Parathyroid adenoma (tissue), 2 donors: ENCODE data around the gene RAB14.

ENCODE experiments used
- H2AFZ ChIP-seq: fragments of 300-600 bp; sonication (generic); one replicate; pipeline ENCODE4 v1.7.0; 2017; ENCODE audit warnings: antibody characterized with exemption, mild to moderate bottlenecking
- H3K27ac ChIP-seq: fragments of 300-600 bp; sonication (generic); one replicate; pipeline ENCODE4 v1.7.0; 2017
- H3K27me3 ChIP-seq: fragments of 300-600 bp; sonication (generic); one replicate; pipeline ENCODE4 v1.7.0; 2017; ENCODE audit warnings: low read length; ENCODE audit not compliant: control insufficient read depth, insufficient read depth
- H3K36me3 ChIP-seq: fragments of 300-600 bp; sonication (generic); one replicate; pipeline ENCODE4 v1.7.0; 2017; ENCODE audit warnings: low read length; ENCODE audit not compliant: control insufficient read depth, insufficient read depth
- H3K4me1 ChIP-seq: fragments of 300-600 bp; sonication (generic); one replicate; pipeline ENCODE4 v1.7.0; 2017; ENCODE audit warnings: control low read depth
- H3K4me2 ChIP-seq: fragments of 300-600 bp; sonication (generic); one replicate; pipeline ENCODE4 v1.7.0; 2017; ENCODE audit warnings: low read length
- H3K4me3 ChIP-seq: fragments of 300-600 bp; sonication (generic); one replicate; pipeline ENCODE4 v1.7.0; 2017; ENCODE audit warnings: low read depth, low read length
- H3K79me2 ChIP-seq: fragments of 300-600 bp; sonication (generic); one replicate; pipeline ENCODE4 v1.7.0; 2017; ENCODE audit warnings: control low read depth
- H3K9ac ChIP-seq: fragments of 300-600 bp; sonication (generic); one replicate; pipeline ENCODE4 v1.7.0; 2017; ENCODE audit warnings: mild to moderate bottlenecking
- H3K9me3 ChIP-seq: fragments of 300-600 bp; sonication (generic); one replicate; pipeline ENCODE4 v1.7.0; 2017; ENCODE audit warnings: low read length; ENCODE audit not compliant: control insufficient read depth
- CTCF ChIP-seq: fragments of 300-600 bp; sonication (generic); IDR thresholded peaks from one replicate; pipeline ENCODE4 v1.7.0; 2017; ENCODE audit warnings: antibody characterized with exemption, mild to moderate bottlenecking
- donor health status: primary hyperparathyroidism.

Gene RAB14

DNA sequence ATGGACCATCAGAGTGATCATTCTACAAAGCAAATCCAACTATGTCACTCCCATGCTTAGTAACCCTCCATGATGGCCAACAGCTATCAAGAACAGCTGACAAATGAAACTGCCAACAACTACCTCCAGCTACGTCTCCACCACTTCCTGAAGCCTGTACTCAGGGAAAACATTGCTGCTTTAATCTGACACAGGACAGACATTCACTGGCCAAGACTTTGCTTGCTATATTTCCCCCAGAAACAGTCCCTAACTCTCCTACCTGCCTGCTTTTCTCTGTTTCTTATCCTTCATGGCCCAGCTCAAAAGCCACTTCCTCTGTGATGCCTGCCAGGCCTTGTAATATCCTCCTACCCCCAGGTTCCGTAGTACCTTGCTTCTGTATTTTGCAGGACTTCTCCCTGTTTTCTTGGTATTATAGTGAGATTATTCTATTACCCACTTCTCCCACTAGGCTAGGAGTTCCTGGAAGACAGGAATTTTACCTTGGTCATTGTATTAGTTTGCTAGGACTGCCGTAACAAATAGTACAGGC is 14.7 kb upstream of the RAB14 start:
- Histone ChIP-seq H3K27ac (no peak overlapping the region), H3K9ac (no peak overlapping the region), H3K9me3 (no peaks in the 10 kb centered on the region)

GRCh38 chr9:121214005-121214404 is 12.3 kb upstream of the RAB14 start:
- Histone ChIP-seq H3K9ac (no peak overlapping the region), H3K36me3 (no peaks in the 10 kb centered on the region), H3K27me3 (no peaks in the 10 kb centered on the region), H3K4me1 (no peaks in the 10 kb centered on the region), H2AFZ (no peak overlapping the region), H3K79me2 (no peaks in the 10 kb centered on the region), H3K9me3 (no peaks in the 10 kb centered on the region), H3K4me3 (no peak overlapping the region), H3K4me2 (no peak overlapping the region), H3K27ac (no peak overlapping the region)
- TF ChIP-seq CTCF = no peak

More for the DNA sequence above, 14.7 kb upstream of the RAB14 start:
- no peaks in the 10 kb centered on the region for H3K27me3 ChIP-seq
- H2AFZ ChIP-seq = no peak overlapping the region
- no peaks in the 10 kb centered on the region for H3K4me1 ChIP-seq
- H3K79me2 ChIP-seq = no peaks in the 10 kb centered on the region
- H3K4me3 ChIP-seq = no peak overlapping the region
- H3K4me2 ChIP-seq = no peak overlapping the region
- no peak for TF ChIP-seq CTCF
- H3K36me3 ChIP-seq = no peaks in the 10 kb centered on the region

DNA sequence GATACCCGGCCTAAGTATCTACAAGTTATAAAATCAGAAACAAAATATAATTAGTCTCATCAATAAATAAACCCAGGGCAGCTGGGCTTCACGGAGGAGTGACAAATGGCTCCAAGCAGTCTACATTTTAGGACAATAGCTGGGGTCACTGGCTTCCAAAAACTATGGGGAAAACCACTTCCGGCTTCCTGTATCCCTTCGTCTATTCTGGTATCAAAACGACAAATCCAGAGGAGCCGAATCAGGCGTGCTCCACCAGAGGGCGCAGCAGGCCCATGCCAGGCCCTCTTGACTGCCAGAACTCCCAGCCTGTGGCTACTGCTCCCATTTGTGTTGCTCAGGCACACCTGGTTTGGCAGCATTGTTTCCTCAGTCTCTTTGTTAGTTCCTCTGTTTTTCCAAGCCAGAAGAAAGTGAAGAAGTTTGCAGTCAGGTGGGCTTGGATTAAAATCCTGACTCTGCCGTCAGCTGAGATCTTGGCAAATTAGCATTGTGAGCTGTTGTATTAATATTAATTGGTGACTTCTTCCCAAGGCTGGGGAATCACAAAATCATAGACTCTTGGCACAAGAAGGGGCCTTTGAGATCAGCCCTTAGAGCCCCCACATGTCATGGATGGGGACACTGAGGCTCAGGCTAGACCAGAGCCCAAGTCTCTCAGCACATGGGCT is 11.6 kb upstream of the RAB14 start:
- H3K4me1 ChIP-seq = no peaks in the 10 kb centered on the region
- no peak overlapping the region for H3K4me3 ChIP-seq
- H3K27me3 ChIP-seq = no peaks in the 10 kb centered on the region
- no peaks in the 10 kb centered on the region for H3K36me3 ChIP-seq
- H3K9ac ChIP-seq = no peak overlapping the region
- no peak overlapping the region for H3K4me2 ChIP-seq
- TF ChIP-seq CTCF = peak; percentile 77
- H3K9me3 ChIP-seq = no peaks in the 10 kb centered on the region
- peak overlapping the region; percentile 29 for H3K27ac ChIP-seq
- H3K79me2 ChIP-seq = no peaks in the 10 kb centered on the region
- peak overlapping the region; percentile 90 for H2AFZ ChIP-seq

- no peak for TF ChIP-seq CTCF
- no peak overlapping the region for H3K27ac ChIP-seq
- H3K4me1 ChIP-seq = no peaks in the 10 kb centered on the region
Observed at GRCh38 chr9:121210536-121210935, 8.9 kb upstream of the RAB14 start.

More at GRCh38 chr9:121210536-121210935, 8.9 kb upstream of the RAB14 start:
- Histone ChIP-seq H2AFZ (no peak overlapping the region), H3K27me3 (no peaks in the 10 kb centered on the region), H3K79me2 (no peaks in the 10 kb centered on the region), H3K4me2 (no peak overlapping the region), H3K4me3 (no peak overlapping the region), H3K36me3 (no peaks in the 10 kb centered on the region), H3K9ac (no peak overlapping the region), H3K9me3 (no peaks in the 10 kb centered on the region)
